ENCODE data around the gene G6PC3. TPM values are rescaled to one million over a fixed set of nuclear protein-coding genes. Genes with fewer than 3 reads are reported as not detected.
"Not testable (repeated sequence)": the region's sequence is repeated elsewhere in the genome, so short reads cannot be mapped to it uniquely, and the experiment has no call there.

G6PC3 gene
- total RNA-seq, 1 experiment from 2014 or later: 22.9 TPM

DNA sequence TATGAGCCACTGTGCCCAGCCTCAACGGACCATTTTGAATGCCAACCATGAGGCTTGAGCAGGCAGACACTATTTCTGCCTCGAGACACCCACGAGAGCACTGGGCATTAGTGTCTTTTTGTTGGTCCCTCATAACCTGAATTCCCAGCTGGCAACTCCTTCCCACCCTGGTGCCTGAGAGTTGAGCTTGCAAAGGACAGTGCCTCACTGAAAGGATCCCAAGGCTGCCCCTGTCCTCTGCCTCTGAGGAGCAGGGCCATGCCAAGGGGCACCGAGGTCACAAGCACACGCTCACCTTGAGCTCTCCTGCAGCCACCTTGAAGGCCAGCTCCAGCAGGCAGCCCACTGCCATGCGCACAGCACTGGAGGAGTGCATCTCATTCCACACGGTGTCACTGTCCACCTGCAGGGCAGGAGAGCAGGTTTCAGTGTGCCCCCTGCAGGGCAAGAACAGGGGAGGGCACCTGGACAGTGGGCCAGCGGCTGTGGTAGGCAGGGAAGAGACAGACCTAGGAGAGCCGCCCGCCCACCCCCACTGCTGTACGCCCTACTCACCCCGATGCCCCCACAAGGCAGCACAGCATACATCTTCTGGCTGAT is 12.8 kb downstream of the G6PC3 start:
- no peak for DNase-seq (ENCODE audit: low read depth)

DNA sequence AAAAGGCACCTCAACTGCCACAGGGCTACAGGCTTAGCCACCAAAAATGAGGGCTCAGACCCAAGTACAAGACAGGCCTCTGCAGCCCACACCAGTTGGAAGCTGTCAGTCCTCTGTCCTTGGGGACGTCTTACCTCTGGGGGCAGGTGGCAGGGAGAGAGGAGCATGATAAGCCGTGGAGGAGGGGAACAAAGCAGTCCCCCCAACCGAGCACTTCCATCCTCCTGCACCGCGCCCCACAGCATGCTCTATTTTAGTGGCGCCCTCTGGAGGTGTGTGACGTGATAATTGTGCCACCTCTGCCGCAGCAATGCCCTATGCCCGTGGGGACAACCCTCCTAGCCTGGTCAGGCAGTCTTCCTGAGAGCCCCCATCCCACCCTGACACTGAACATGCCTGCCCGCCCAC is 13.6 kb downstream of the G6PC3 start:
- no peak for DNase-seq (ENCODE audit: low read depth)

DNA sequence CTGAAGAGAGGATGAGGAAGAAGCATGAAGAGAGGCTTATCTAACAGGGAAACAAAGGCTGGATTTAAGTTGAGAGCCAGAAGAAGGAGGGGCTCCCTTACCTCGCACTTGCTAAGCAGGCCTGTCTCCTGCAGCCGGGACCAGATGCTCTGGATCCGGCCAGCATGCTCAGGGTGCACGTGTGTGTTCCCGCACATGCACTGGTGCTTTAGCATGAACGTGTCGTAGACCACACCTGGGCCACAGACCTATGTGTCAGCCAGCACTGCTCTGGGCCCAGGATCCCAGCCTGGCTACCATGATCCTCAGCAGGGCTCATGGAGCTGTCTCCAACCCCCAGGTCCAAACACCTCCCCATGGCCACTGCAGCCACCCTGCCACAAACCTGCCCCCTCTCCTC is 14.4 kb downstream of the G6PC3 start:
- no peak for DNase-seq (ENCODE audit: low read depth)

DNA sequence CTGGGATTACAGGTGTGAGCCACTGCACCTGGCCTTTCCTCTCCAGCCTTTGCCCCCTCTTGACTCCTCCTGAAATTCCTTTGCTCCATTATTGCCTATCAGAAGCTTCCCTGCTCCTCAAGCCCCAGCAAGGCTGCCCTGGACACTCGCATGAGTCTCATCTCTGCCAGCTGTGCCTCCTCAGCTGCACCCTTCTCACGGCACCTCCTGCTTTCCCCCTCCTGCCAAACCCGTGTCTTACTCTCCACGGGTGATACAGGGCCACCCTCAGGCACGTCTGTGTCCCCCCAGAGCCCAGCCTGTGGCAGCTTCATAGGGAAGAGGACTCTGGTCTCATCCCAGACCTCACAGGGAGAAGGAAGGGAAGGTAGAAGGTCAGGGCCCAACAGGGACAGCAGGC is 15.4 kb downstream of the G6PC3 start:
- no peak for DNase-seq (ENCODE audit: low read depth)

DNA sequence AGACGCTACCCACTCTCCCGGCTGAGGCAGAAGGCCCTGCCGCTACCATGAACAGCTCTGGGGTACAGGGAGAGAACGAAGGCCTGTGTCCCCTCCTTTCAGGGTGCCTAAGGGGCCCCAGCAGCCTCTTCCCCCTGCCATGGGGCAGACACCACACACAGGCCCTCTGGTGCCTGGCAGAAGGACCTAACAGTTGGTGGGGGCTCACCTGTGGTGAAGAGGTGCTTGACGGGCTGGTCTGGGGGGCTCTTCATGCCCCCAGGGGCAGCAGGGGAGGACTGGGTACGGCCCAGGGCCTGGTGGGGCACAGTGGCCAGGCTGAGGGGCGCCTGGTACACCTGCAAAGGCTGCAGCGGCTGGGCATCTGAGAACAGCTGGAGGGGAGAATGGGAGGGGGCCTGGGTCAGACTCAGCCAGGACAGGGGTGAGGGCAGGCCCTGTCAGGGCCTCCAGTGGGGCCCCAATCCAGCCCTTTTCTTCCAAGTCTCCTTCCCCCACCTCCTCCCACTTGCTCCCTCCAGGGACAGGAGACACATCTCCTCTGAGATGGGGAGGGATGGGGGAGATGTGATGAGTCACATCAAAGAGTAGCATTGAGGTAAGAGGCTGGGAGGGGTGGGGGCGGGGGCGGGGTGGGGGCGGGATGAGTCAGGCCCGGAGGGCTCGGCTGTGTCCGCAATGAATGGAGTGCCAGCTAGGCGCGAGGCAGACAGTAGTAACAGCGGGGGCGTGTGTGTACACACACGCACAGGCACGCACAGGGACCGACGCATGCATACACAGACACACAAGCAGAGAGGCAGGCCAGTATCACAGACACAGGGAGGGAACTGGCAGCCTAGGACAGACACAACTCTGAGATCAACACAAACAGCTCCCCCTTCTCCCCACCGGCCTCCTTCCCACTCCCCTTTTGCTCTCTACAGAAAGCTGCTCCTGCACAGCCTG is 16.1 kb downstream of the G6PC3 start:
- DNase-seq (ENCODE audit: low read depth): peak; percentile 86

DNA sequence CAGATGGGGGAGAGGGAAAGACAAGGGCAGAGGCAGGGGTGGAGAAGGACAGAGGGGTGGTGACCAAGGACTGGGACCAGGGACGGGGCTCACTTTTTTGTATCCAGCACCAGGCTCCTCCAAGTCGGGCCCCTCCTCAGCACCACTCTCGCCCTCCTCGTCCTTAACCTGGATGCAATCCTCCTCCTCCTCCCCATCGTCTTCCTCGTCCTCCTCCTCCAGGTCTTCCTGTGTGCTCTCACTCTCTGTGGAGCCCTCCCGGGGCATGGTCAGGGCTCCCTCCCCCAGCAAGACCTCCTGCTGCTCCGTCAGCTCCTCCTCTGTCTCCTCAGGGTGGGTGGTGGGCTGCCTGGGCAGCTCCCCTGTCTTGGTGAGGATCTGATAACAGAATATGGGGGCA is 16.8 kb downstream of the G6PC3 start:
- no peak for DNase-seq (ENCODE audit: low read depth)

DNA sequence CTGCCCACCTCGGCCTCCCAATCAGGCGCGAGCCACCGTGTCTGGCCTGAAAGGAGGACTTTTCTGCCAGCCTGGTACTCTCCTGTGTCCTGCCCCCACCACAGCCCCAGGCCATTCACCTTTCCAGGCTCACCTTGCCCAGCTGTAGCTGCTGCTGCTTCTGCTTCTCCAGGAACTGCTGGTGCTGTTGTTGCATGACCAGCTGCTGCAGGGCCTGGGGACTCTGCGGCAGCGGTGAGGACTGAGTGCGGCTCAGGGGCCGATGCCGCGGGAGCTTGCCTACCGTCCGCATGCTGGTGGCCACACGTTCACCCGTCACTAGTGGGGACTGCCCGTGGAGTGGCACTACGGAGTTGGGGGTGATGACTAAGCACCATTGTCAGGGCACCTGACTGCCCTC is 17.7 kb downstream of the G6PC3 start:
- no peak for DNase-seq (ENCODE audit: low read depth)

DNA sequence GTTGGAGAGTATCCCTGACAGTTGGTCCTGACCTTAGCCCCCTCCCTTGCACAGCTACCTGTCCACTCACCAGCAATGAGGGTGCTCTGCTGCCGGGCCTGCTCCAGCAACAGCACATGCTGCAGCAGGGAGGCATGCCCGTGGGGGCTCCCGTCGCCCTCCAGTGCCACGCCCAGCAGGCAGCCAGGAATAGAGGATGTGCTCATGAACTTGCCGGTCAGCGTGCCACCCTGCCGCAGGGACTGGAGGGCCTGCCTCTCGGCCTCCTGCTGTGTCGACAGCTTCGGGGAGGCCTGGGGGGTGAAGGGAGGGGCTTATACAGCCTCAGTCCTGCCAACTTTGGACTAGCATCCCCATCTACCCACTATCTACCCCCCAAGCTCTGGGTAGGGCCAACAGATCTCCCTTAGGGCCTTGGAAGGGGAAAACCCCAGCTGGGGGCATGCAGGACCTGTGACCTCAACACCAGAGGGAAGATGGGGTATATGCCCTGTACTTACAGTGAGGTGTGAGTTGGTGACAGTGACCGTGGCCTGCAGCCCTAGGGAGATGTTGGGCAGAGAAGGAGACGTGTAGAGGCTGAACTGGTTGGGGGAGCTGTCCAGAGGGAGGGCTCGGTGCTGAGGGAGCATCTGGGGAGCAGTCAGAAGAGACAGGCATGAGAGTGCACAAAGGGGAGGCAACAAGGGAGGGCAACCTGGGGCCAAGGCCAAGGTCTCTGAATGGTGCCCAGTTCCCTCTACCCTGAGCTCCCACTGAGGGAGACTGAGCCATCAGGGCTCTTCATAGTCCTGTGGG is 20.9 kb downstream of the G6PC3 start:
- DNase-seq (ENCODE audit: low read depth): no peak

DNA sequence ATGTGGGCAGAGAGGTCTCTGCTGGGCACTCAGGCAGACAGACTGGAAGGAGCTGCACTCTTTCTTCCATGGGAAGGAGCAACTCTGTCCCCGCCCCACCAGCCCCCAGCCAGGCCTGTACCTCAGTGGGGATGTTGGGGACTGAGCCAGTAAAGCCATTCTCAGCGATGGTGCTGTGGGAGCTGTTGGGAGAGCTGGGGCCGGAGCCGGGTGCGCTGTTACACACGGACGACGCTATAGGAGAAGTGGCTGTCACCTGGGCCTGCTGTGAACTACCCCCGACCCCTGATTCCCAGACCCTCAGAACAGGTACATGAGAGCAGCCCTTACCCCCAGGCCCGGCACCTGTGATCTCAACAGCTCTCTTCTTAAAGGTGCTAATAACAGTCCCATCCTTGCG is 21.5 kb downstream of the G6PC3 start:
- DNase-seq (ENCODE audit: low read depth): no peak

DNA sequence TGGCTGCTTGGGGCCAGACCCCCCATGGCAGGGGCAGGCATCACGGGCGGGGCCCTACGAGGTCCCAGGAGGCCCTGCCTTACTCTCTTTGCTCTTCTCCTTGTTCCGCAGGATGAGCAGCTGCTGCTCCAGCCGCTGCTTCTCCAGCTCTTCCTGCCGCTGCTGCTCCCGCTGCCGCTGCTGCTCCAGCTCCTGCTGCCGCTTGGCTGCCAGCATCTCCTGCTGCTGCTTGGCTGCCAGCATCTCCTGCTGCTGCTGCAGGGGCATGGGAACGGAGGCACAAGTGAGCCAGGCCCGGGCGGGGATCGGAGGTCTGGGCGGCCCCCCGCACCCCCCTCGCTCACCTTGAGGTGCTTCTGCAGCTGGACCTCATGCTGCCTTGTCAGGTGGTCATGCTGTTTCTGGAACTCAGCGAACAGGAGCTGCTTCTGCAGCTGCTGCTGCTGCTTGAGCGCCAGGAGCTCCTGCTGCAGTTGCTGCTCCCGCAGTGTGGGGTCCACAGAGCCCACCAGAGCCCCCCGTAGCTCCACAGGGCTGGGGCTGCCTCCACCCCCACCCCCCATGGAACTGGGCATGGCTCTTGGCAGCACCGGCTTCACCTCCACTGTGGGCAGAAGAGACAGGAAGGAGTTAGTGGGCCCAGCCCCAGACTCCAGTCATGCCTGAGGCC is 22.8 kb downstream of the G6PC3 start:
- DNase-seq (ENCODE audit: low read depth): no peak

DNA sequence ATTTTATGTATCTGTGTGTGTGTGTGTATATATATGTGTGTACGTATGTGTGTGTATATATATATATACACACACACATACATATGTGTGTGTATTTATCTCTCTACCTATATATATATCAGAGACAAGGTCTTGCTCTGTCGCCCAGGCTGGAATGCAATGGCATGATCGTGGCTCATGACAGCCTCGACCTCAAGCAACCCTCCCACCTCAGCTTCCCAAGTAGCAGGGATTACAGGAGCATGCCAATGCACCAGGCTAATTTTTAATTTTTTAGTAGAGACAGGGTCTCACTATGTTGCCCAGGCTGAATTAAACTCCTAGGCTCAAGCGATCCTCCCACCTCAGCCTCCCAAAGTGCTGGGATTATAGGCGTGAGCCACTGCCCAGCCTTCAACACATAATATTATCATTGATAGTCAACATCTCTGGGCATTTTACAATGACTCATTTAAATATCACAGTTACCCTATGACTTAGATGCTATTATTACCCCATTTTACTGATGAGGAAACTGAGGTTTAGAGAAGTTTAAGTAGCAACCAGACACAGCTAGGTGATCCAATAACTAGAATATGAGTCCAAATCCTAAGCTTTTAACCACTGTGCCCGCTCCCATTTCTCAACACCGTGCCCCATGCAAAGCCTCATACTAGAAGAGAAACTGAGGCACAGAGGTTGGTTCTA is 24.3 kb downstream of the G6PC3 start:
- no peak for DNase-seq (ENCODE audit: low read depth)

DNA sequence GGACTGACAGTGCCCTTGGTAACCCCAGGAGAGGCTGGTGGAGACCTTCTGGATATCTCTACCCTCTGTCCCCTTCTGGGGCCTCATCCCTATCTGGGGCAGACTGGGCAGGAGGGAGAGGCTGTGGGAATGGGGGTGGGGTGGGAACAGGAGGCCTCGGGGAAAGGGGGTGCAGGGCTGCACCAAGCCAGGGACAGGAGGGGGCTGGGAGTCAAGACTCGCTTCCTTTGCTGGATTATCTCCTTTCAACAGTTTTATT is 24.8 kb downstream of the G6PC3 start:
- DNase-seq (ENCODE audit: low read depth): no peak

DNA sequence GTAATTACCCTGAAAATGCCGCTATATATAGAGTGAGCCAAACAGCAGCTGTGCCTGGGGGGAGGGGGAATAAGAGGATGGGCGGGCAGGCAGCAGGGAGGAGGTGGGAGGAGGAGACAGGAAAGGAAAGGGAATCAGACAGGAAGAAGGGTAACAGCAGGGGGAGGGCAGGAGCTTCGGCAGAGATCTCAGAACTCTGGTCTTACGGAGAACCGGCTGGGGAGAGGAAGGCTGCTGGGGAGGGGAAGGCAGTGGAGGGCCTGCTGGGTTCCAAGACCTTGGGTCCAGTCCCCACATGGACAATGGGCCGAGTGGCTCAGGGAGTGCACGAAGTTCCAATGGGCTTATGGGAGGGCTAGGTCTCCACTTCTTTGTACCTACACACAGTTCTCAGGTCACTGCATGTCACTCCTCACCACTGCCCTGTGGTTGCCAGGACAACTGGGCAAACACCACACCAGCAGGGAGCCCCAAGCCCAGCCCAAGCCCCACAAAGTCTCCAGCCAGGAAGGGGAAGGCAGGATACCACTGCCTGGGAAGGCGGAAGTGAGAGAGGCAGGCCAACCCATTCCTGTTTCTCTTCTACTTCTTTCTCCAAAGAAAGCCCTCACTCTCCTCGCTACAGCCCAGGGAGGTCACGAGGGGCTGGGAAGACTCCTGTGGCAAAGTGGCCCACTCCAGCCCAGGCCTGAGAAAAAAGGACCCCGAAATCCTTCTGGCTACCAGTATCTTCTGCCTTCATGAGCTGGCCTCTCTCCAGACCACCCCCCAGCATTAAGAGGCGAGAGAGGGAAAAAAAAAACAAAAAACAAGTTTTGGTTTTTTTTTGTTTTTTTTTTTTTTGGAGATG is 25.3 kb downstream of the G6PC3 start:
- peak; percentile 92 for DNase-seq (ENCODE audit: low read depth)

DNA sequence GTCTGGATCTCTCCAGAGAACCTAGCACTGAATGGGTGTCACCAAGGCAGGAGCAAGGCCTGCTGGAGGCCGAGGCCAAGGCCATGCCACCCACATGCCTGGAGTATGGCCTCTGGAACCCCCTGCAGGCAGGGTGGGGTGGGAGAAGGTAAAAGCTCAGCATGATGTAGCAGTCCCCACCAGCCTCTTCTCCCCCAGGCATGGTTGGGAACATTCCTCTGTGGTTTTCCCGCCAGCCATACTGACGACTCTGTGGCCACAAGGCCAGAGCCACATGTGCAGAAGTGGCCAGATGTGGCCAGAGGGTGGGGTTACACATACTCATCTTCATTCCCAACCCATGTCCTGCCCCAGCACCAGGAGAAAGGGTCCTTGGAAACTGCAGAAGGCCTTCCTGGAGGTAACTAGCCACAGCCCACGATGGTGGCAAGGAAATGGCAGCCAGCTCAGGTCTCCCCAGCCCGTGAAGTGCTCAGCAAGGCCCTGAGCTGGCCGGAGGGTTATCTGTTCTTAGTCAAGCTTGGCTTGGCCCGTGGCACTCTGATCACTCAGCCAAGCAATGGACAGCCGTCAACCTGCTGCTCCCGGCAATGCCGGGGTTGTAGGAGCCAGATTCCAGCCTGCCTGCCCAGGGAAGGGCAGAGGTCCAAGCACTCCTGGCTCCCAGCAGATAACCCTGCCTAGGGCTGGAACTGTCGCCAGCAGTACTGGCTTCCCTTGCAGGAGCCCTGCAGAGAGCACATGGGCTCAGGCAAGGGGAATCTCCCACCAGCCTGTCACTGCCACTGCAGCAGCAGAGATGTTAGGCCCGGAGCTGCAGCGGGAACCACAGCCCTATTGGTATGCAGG is 26.8 kb downstream of the G6PC3 start:
- peak; percentile 90 for DNase-seq (ENCODE audit: low read depth)

DNA sequence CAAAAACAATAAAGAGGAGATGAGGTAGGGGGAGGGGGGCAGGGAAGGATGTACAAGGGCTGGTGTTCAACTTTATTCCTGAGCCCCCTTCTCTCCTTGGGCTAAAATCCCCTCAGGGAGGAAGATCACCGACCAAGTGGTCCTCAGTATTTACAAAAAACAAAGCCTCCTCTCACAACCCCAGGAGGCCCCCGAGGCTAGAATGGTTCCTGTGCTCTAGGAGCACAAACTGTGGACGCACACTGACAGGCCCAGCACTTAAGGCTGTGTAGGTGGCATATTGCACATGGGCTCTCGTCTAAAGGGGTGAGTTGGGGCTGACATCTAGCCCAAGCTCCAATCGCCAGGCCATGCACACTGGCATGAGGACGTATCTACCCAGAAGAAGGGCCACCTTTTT is 31.3 kb downstream of the G6PC3 start:
- DNase-seq (ENCODE audit: low read depth): not testable (repeated sequence)

DNA sequence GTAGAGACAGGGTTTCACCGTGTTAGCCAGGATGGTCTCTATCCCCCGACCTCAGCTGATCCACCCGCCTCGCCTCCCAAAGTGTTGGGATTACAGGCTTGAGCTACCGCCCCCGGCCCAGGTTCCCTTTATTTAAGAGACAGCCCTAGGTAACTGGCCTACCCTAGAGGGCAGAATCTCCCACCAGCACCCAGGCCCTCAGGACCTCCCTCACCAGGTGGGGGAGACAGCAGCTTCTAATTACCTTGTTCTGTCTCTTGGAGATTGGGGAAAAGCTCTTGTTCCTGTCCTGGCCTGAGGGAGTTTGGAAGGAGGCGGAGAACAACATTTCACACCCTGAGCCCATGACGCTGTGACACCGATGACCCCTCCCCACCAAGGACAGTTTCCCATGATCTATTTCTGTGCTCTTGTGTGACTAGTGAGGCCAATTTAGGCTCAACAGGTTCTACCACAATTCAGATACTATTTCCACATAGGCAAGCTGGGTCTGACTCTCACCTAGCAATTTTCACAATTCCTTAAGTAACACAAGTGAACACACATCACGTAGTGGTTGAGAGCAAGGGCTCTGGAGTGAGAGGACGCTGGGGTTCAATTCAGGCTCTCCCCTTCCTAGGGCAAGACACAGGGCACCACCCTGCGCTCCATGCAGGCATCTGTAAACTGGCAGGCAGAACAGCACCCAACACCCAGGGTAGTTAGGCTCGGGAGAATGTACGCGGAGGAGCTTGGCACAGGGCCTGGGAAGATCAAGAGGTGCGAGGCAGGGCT is 32.5 kb downstream of the G6PC3 start:
- DNase-seq (ENCODE audit: low read depth): no peak

DNA sequence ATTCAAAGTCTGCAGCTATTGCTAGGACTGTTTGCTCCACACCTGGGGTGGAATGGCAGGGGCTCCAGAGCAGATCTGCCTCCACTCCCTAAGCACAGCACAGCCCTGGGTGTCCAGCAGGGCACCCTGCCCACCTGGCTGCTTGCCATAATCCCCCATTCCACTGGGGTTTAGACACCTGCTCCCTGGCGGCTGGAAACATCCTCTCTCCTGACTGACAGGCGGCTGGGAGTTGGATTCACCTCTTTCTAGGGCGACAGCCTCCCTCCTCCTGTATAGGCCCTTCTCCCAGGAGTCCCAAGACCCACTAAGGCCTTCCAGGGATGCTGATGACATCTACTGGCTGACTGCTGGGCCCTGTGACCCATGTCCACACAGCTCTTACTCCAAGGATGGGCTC is 34.9 kb downstream of the G6PC3 start:
- no peak for DNase-seq (ENCODE audit: low read depth)

DNA sequence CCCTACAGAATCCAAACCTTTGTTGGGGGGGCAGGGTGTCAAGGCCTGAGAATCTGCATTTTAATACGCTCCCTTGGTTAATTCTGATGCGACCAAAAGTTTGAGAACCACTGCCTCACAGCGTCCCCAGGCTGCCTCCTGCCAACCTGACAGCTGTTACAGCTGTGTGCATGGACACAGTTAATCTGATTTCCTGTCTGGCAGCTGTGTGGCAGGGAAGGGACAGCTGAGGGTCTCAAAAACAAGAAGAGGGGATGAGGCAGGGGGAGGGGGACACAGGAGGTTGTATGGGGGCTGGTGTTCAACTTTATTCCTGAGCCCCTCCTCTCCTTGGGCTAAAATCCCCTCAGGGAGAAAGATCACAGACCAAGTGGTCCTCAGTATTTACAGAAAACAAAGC is 35.4 kb downstream of the G6PC3 start:
- no peak for DNase-seq (ENCODE audit: low read depth)

DNA sequence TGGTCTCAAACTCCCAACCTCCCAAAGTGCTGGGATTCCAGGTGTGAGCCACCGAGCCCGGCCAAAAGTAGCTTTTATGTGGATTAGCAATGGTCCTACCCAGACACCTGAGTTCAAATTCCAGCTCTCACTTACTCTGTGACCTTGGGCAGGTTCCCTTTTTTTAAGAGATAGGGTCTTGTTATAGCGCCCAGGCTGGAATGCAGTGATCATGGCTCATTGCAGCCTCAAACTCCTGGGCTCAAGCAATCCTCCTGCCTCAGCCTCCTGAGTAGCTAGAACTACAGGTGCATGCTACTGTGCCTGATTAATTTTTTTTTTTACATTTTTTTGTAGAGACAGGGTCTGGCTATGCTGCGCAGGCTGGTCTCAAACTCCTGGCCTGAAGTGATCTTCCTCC is 36.3 kb downstream of the G6PC3 start:
- DNase-seq (ENCODE audit: low read depth): no peak

All from RPMI7951 (cell line).